Activated T-cell treated with anti-CD3 and anti-CD28 coated beads for 48 hours (primary cell): Measurements from ENCODE around the gene PDIA6.
"Not testable (repeated sequence)": the region's sequence is repeated elsewhere in the genome, so short reads cannot be mapped to it uniquely, and the experiment has no call there.

ENCODE experiments used
- DNase-seq: peaks from one replicate; pipeline ENCODE4 v3.0.0-alpha.2; 2020; ENCODE audit warnings: low read depth

Gene PDIA6

GRCh38 chr2:10780821-10781220 is 31.8 kb downstream of the PDIA6 start:
- DNase-seq, result not testable (repeated sequence)

- DNase-seq, result no peak
Measured at GRCh38 chr2:10780491-10780820, 32.1 kb downstream of the PDIA6 start.

GRCh38 chr2:10779776-10780490 is 32.7 kb downstream of the PDIA6 start:
- no peak for DNase-seq

- no peak for DNase-seq
Measured at GRCh38 chr2:10778724-10779115, 33.9 kb downstream of the PDIA6 start.

- DNase-seq, result no peak
Measured at GRCh38 chr2:10777842-10778723, 34.5 kb downstream of the PDIA6 start.

- DNase-seq, result no peak
Measured at GRCh38 chr2:10777111-10777841, 35.3 kb downstream of the PDIA6 start.

- DNase-seq, result no peak
Measured at GRCh38 chr2:10776231-10776977, 36.2 kb downstream of the PDIA6 start.

GRCh38 chr2:10775831-10776230 is 36.8 kb downstream of the PDIA6 start:
- DNase-seq, result no peak

GRCh38 chr2:10775021-10775780 is 37.4 kb downstream of the PDIA6 start:
- no peak for DNase-seq

- no peak for DNase-seq
Measured at GRCh38 chr2:10774394-10774793, 38.2 kb downstream of the PDIA6 start.

GRCh38 chr2:10773821-10774341 is 38.7 kb downstream of the PDIA6 start:
- no peak for DNase-seq

- DNase-seq, result no peak
Measured at GRCh38 chr2:10772868-10773215, 39.7 kb downstream of the PDIA6 start.

GRCh38 chr2:10772201-10772867 is 40.3 kb downstream of the PDIA6 start:
- no peak for DNase-seq

- DNase-seq, result no peak
Measured at GRCh38 chr2:10771786-10772185, 40.8 kb downstream of the PDIA6 start.

- no peak for DNase-seq
Measured at GRCh38 chr2:10770956-10771750, 41.4 kb downstream of the PDIA6 start.

- no peak for DNase-seq
Measured at GRCh38 chr2:10768063-10768507, 44.5 kb downstream of the PDIA6 start.

- no peak for DNase-seq
Measured at GRCh38 chr2:10765914-10766313, 46.7 kb downstream of the PDIA6 start.

- no peak for DNase-seq
Measured at GRCh38 chr2:10765461-10765860, 47.1 kb downstream of the PDIA6 start.

- no peak for DNase-seq
Measured at GRCh38 chr2:10764896-10765295, 47.7 kb downstream of the PDIA6 start.
